Loucy (cell line): ENCODE results near the gene PKP2.

Source experiments
- CTCF ChIP-seq: fragments of 200-600 bp; sonication (generic); conservative IDR thresholded peaks from 2 replicates; pipeline ENCODE4 v1.5.1; 2014; ENCODE audit warnings: mild to moderate bottlenecking, antibody characterized with exemption, low read length
- EZH2phosphoT487 ChIP-seq: fragments of 200-600 bp; IDR thresholded peaks from 2 replicates; pipeline ENCODE4 v1.6.1; 2018; ENCODE audit warnings: antibody characterized with exemption, mild to moderate bottlenecking, moderate library complexity, borderline replicate concordance

- TF ChIP-seq CTCF (no peak), EZH2phosphoT487 (no peak)
Measured at GRCh38 chr12:32743264-32743663, 153.3 kb downstream of the PKP2 start.
